NCI-H526 treated with DMSO at 0.1 percent for 48 hours (cell line): ENCODE measurements around the gene MEMO1.

Source experiments
- DNase-seq: peaks from one replicate; lab custom pipeline; 2025; lab: John Stamatoyannopoulos, UW

MEMO1 gene

DNA sequence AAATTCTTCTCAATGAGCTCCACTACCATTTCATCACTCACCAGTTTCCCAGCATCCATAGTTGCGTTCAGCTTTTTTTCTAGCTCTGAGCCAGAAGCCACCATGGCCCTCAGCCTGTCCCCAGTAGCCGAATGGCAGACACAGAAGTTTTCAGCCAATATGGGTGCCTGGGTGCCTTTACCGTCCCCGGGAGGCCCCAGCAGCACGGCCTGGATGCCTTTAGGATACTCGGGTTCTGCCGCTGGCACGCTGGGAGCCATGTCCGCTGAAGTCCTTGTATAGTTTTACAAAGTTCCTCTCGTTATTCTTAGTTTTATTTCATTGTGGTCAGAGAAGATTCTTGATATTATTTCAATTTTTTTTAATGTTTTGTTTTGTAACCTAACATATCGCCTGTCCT lies 187.2 kb downstream of the MEMO1 start:
- no peak for DNase-seq

DNA sequence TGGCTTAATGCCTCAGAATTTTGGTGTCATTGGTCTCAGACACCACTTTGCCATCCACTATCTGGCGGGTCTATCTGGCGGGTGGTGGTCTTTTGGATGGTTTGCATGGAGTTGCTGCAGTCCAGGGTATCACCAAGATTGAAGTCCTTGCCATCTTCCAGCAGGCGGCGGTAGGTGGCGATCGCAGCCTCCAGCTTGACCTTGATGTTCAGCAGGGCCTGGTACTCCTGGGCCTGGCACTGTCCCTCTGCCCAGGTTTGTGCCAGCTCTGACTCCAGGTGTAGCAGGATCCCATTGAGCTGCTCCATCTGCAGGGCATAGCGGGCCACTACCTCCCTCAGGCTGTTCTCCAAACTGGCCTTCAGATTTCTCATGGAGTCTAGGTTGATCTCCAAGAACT lies 188.2 kb downstream of the MEMO1 start:
- no peak for DNase-seq
